Osteoblast (primary cell): ENCODE results near the gene DDX28. TPM values are rescaled to one million over a fixed set of nuclear protein-coding genes. Genes with fewer than 3 reads are reported as not detected.

Source experiments
- DNase-seq: peaks from one replicate; pipeline ENCODE4 v3.0.0; 2011; ENCODE audit warnings: low spot score, mixed read lengths; ENCODE audit not compliant: insufficient read length; ENCODE audit errors: missing footprints
- H2AFZ ChIP-seq: 2 replicates; pipeline ENCODE4 v1.6.0; 2011; ENCODE audit warnings: mild to moderate bottlenecking, low read length
- H3K27ac ChIP-seq: 2 replicates; pipeline ENCODE4 v1.5.1; 2011; ENCODE audit warnings: mild to moderate bottlenecking, low read depth, low read length, moderate library complexity
- H3K27me3 ChIP-seq: 2 replicates; pipeline ENCODE4 v1.6.0; 2012; ENCODE audit warnings: mild to moderate bottlenecking, control low read depth, inconsistent platforms, low read length, moderate library complexity; ENCODE audit not compliant: insufficient read depth
- H3K36me3 ChIP-seq: 2 replicates; pipeline ENCODE4 v1.5.1; 2011; ENCODE audit warnings: mild to moderate bottlenecking, low read length, control low read depth, moderate library complexity; ENCODE audit not compliant: insufficient read depth
- H3K4me1 ChIP-seq: 2 replicates; pipeline ENCODE4 v1.5.1; 2011; ENCODE audit warnings: mild to moderate bottlenecking, low read length, control low read depth, moderate library complexity; ENCODE audit not compliant: insufficient read depth
- H3K4me2 ChIP-seq: 2 replicates; pipeline ENCODE4 v1.6.0; 2011; ENCODE audit warnings: mild to moderate bottlenecking, low read length; ENCODE audit not compliant: insufficient read depth
- H3K4me3 ChIP-seq: fragments of 200-600 bp; sonication (generic); 3 replicates; pipeline ENCODE4 v1.5.1; 2012; ENCODE audit warnings: mild to moderate bottlenecking, low read length, inconsistent platforms; ENCODE audit not compliant: insufficient read depth
- H3K79me2 ChIP-seq: 2 replicates; pipeline ENCODE4 v1.6.0; 2012; ENCODE audit warnings: mild to moderate bottlenecking, low read length, control low read depth, inconsistent platforms; ENCODE audit not compliant: insufficient read depth
- H3K9me3 ChIP-seq: 2 replicates; pipeline ENCODE4 v1.5.1; 2011; ENCODE audit warnings: low read depth, low read length, control low read depth
- H4K20me1 ChIP-seq: 2 replicates; pipeline ENCODE4 v1.6.0; 2012; ENCODE audit warnings: mild to moderate bottlenecking, low read length, control low read depth; ENCODE audit not compliant: insufficient read depth
- CTCF ChIP-seq: IDR thresholded peaks from 2 replicates; pipeline ENCODE4 v1.5.1; 2011; ENCODE audit warnings: mild to moderate bottlenecking, low read depth, low read length, moderate library complexity; ENCODE audit errors: extremely low read depth
- total RNA-seq: library from RNA; depleted of rRNA; stranded (reverse); fragments of >200 nt; gene quantifications from 2 replicates; pipeline ENCODE4 v1.2.3, GENCODE V29; 2012

The DDX28 gene
- total RNA-seq, 1 donor, result 10.5 TPM

- Histone ChIP-seq H3K27me3 (no peaks in the 10 kb centered on the region), H3K27ac (no peak overlapping the region), H2AFZ (no peak overlapping the region), H3K4me1 (peaks cover 32% of the 10 kb centered on the region), H3K4me3 (no peak overlapping the region), H3K36me3 (peaks cover 28% of the 10 kb centered on the region), H3K79me2 (no peaks in the 10 kb centered on the region), H4K20me1 (peaks cover 3% of the 10 kb centered on the region), H3K9me3 (no peaks in the 10 kb centered on the region), H3K4me2 (no peak overlapping the region)
- TF ChIP-seq CTCF, result no peak
- no peak for DNase-seq
These were observed 43.7 kb upstream of the DDX28 start for GRCh38 chr16:68066763-68067162.

DNA sequence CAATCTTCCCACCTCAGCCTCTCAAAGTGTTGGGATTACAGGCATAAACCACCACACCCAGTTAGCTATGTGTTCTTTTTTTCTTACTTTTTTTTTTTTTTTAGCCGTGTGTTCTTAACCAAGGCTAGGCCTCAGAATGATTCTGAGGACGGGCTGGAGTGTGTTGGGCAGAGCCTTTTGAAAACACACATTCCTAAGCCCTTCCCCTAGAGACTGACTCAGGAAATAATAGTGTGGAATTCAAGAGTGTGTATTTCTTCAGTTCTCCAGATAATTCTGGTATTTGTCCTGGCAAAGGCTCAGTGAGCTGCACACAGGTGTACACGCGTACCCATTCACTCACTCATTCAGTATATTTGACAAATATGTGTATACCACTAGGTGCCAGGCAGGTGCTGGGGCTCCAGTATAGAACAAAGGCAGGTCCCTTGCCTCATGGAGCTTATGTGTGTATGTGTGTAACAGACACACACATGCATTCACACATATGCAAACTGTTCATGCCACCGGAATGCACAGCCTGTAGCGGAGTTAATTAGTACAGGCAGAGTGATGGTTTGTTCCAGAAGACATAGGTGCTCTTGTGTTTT lies 42.8 kb upstream of the DDX28 start:
- TF ChIP-seq CTCF, result no peak
- Histone ChIP-seq H3K79me2 (no peaks in the 10 kb centered on the region), H3K9me3 (no peaks in the 10 kb centered on the region), H3K4me2 (peak overlapping the region; percentile 55), H2AFZ (no peak overlapping the region), H4K20me1 (peaks cover 3% of the 10 kb centered on the region), H3K27ac (peak overlapping the region; percentile 78), H3K4me3 (no peak overlapping the region), H3K27me3 (no peaks in the 10 kb centered on the region), H3K4me1 (peaks cover 31% of the 10 kb centered on the region), H3K36me3 (peaks cover 26% of the 10 kb centered on the region)
- DNase-seq, result peak; percentile 89

GRCh38 chr16:68064791-68065365 lies 41.8 kb upstream of the DDX28 start:
- H4K20me1 ChIP-seq, result peaks cover 3% of the 10 kb centered on the region
- peak; percentile 84 for DNase-seq

More at GRCh38 chr16:68064791-68065365, 41.8 kb upstream of the DDX28 start:
- Histone ChIP-seq H3K27me3 (no peaks in the 10 kb centered on the region), H3K79me2 (no peaks in the 10 kb centered on the region), H3K9me3 (no peaks in the 10 kb centered on the region), H2AFZ (no peak overlapping the region), H3K4me3 (no peak overlapping the region), H3K4me2 (peak overlapping the region; percentile 55), H3K27ac (peak overlapping the region; percentile 78), H3K4me1 (peaks cover 31% of the 10 kb centered on the region), H3K36me3 (peaks cover 21% of the 10 kb centered on the region)
- peak; percentile 89 for TF ChIP-seq CTCF
